Measurements from ENCODE around the gene FCHSD2. TPM values are rescaled to one million over a fixed set of nuclear protein-coding genes. Genes with fewer than 3 reads are reported as not detected.
A peak's percentile ranks its signal among the peaks of the same experiment; 100 is the strongest.

The FCHSD2 gene
- polyA plus RNA-seq, 1 donor (not counting 4 experiments of a cell fraction or from before 2014, with no cell fraction given), result 14.2 TPM

DNA sequence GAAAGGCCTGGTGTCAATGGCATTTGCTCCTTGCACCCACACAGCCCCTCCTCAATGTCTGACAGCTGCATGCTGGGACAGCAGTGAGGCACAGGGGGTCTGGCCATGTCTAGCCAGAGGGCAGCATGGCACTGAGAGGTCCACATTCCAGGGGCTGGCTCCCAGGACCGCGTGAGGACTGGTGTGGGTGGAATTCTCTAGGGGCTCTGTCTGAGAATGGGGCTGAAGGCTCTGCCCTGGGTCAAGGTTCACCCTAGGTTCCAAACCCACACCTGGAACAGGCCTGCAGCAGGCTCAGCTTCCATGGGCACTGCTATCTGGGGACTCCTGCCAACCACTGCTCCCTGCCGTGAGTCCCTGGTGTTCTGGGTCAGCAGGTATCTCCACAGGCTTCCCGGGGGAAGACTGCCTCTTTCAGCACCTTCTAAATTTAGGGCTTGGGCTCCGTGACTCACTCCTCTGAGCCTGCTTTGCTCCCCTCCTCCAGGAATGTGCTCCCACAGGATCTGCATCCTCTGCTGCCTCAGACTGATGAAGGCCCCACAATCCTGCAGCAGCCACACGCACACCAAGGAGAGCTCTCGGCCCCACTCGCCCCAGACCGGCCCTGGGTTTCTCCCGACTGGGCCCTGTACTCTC is 352.5 kb downstream of the FCHSD2 start:
- Histone ChIP-seq H3K4me2 (ENCODE audit: control insufficient read depth, extremely low read depth, insufficient read depth, low read depth, low read length) (peak overlapping the region; percentile 5), H3K79me2 (ENCODE audit: control insufficient read depth, insufficient read depth, low read length) (no peaks in the 10 kb centered on the region), H3K27me3 (ENCODE audit: control insufficient read depth, extremely low read depth, insufficient read depth, low read length) (no peaks in the 10 kb centered on the region), H2AFZ (ENCODE audit: control insufficient read depth, low read length) (no peak overlapping the region), H3K9me3 (ENCODE audit: control insufficient read depth, low read depth, low read length) (no peaks in the 10 kb centered on the region), H3K27ac (ENCODE audit: control insufficient read depth, insufficient read depth, low read length) (no peak overlapping the region), H3K9ac (ENCODE audit: control insufficient read depth, extremely low read depth, insufficient read depth, low read length) (no peak overlapping the region), H3K4me1 (ENCODE audit: control insufficient read depth, extremely low read depth, insufficient read depth, low read length) (peaks cover 23% of the 10 kb centered on the region), H4K20me1 (ENCODE audit: control insufficient read depth, extremely low read depth, insufficient read depth, low read length) (no peaks in the 10 kb centered on the region), H3K36me3 (ENCODE audit: control insufficient read depth in 2 of 2, extremely low read depth in 1 of 2, insufficient read depth in 2 of 2, low read length in 2 of 2) (no peaks in the 10 kb centered on the region), H3K9me1 (ENCODE audit: control insufficient read depth, extremely low read depth, insufficient read depth, low read length) (no peaks in the 10 kb centered on the region), H3K4me3 (ENCODE audit: control insufficient read depth in 2 of 3, extremely low read depth in 1 of 3, insufficient read depth in 2 of 3, low read depth in 1 of 3, low read length in 3 of 3) (peak overlapping the region in 1 of 3 experiments; percentile 0)
- FAIRE-seq (no peak), DNase-seq (ENCODE audit: low read depth, low spot score) (no peak)
- no peak for TF ChIP-seq EZH2 (IDR thresholded peaks at IDR 0.05; ENCODE audit: low read length)
- TF ChIP-seq CTCF (optimal IDR thresholded peaks at IDR 0.05 in 1 of 3, IDR thresholded peaks at IDR 0.05 in 1 of 3, conservative IDR thresholded peaks at IDR 0.05 in 1 of 3; ENCODE audit: extremely low read depth in 1 of 3, insufficient read depth in 2 of 3, low read length in 3 of 3), result no peak
- dilution Hi-C loops (cut with MboI; ENCODE audit: extremely low pct_ligation_motif_present, low sequenced_read_pairs), result no loop called here

GRCh38 chr11:72788241-72788640 is 353.9 kb downstream of the FCHSD2 start:
- FAIRE-seq, result no peak
- Histone ChIP-seq H3K4me3 (ENCODE audit: control insufficient read depth in 2 of 3, extremely low read depth in 1 of 3, insufficient read depth in 2 of 3, low read depth in 1 of 3, low read length in 3 of 3) (no peak overlapping the region), H3K4me2 (ENCODE audit: control insufficient read depth, extremely low read depth, insufficient read depth, low read depth, low read length) (no peak overlapping the region), H3K4me1 (ENCODE audit: control insufficient read depth, extremely low read depth, insufficient read depth, low read length) (peaks cover 14% of the 10 kb centered on the region), H3K79me2 (ENCODE audit: control insufficient read depth, insufficient read depth, low read length) (no peaks in the 10 kb centered on the region), H3K9me1 (ENCODE audit: control insufficient read depth, extremely low read depth, insufficient read depth, low read length) (no peaks in the 10 kb centered on the region), H3K27ac (ENCODE audit: control insufficient read depth, insufficient read depth, low read length) (no peak overlapping the region), H3K36me3 (ENCODE audit: control insufficient read depth in 2 of 2, extremely low read depth in 1 of 2, insufficient read depth in 2 of 2, low read length in 2 of 2) (no peaks in the 10 kb centered on the region), H3K27me3 (ENCODE audit: control insufficient read depth, extremely low read depth, insufficient read depth, low read length) (no peaks in the 10 kb centered on the region), H3K9me3 (ENCODE audit: control insufficient read depth, low read depth, low read length) (no peaks in the 10 kb centered on the region), H4K20me1 (ENCODE audit: control insufficient read depth, extremely low read depth, insufficient read depth, low read length) (no peaks in the 10 kb centered on the region), H3K9ac (ENCODE audit: control insufficient read depth, extremely low read depth, insufficient read depth, low read length) (no peak overlapping the region), H2AFZ (ENCODE audit: control insufficient read depth, low read length) (no peak overlapping the region)
- TF ChIP-seq EZH2 (IDR thresholded peaks at IDR 0.05; ENCODE audit: low read length) (no peak), CTCF (optimal IDR thresholded peaks at IDR 0.05 in 1 of 3, IDR thresholded peaks at IDR 0.05 in 1 of 3, conservative IDR thresholded peaks at IDR 0.05 in 1 of 3; ENCODE audit: extremely low read depth in 1 of 3, insufficient read depth in 2 of 3, low read length in 3 of 3) (no peak)
- dilution Hi-C loops (cut with MboI; ENCODE audit: extremely low pct_ligation_motif_present, low sequenced_read_pairs), result no loop called here
- no peak for DNase-seq (ENCODE audit: low read depth, low spot score)
